Measurements from ENCODE around the gene PEX5.

Gene PEX5
- 33.8 to 54.5 (median 38.7) reads per million in 4 experiments for total RNA-seq

- DNase-seq, result peak; percentile 71
These were observed at the start of gene PEX5 for GRCh38 chr12:7189398-7190267. PEX5 (plus strand) TSS chr12:7189686; CDS start chr12:7190378, 692 bp downstream.

GRCh38 chr12:7141351-7142005, 48.0 kb upstream of the PEX5 start:
- DNase-seq, result no peak

GRCh38 chr12:7142056-7142644, 47.3 kb upstream of the PEX5 start:
- peak; percentile 28 for DNase-seq

- DNase-seq, result no peak
These were observed 46.5 kb upstream of the PEX5 start for GRCh38 chr12:7142809-7143465.

- DNase-seq, result no peak
These were observed 45.9 kb upstream of the PEX5 start for GRCh38 chr12:7143564-7143963.

- no peak for DNase-seq
These were observed 44.9 kb upstream of the PEX5 start for GRCh38 chr12:7144414-7145120.

GRCh38 chr12:7145671-7146070, 43.8 kb upstream of the PEX5 start:
- no peak for DNase-seq

- no peak for DNase-seq
These were observed 43.3 kb upstream of the PEX5 start for GRCh38 chr12:7146228-7146627.

- DNase-seq, result no peak
These were observed 42.6 kb upstream of the PEX5 start for GRCh38 chr12:7146906-7147305.

GRCh38 chr12:7150356-7150755, 39.1 kb upstream of the PEX5 start:
- DNase-seq, result no peak

GRCh38 chr12:7150841-7151240, 38.6 kb upstream of the PEX5 start:
- no peak for DNase-seq

- DNase-seq, result no peak
These were observed 38.0 kb upstream of the PEX5 start for GRCh38 chr12:7151532-7151931.

- no peak for DNase-seq
These were observed 36.7 kb upstream of the PEX5 start for GRCh38 chr12:7152818-7153217.

- DNase-seq, result no peak
These were observed 35.4 kb upstream of the PEX5 start for GRCh38 chr12:7154042-7154441.

- DNase-seq, result no peak
These were observed 34.5 kb upstream of the PEX5 start for GRCh38 chr12:7154901-7155470.

GRCh38 chr12:7155471-7156034, 33.9 kb upstream of the PEX5 start:
- no peak for DNase-seq

GRCh38 chr12:7156259-7157197, 33.0 kb upstream of the PEX5 start:
- no peak for DNase-seq

- no peak for DNase-seq
These were observed 32.1 kb upstream of the PEX5 start for GRCh38 chr12:7157391-7157790.

GRCh38 chr12:7158781-7159609, 30.5 kb upstream of the PEX5 start:
- no peak for DNase-seq

GRCh38 chr12:7160183-7160582, 29.3 kb upstream of the PEX5 start:
- no peak for DNase-seq

All from effector CD8-positive, alpha-beta T cell (primary cell).